ENCODE measurements around the gene CYLD. TPM values are rescaled to one million over a fixed set of nuclear protein-coding genes. Genes with fewer than 3 reads are reported as not detected.

CYLD gene
- polyA plus RNA-seq, 1 donor from 2014 or later: 27.6 TPM

- TF ChIP-seq, protein P1, sequence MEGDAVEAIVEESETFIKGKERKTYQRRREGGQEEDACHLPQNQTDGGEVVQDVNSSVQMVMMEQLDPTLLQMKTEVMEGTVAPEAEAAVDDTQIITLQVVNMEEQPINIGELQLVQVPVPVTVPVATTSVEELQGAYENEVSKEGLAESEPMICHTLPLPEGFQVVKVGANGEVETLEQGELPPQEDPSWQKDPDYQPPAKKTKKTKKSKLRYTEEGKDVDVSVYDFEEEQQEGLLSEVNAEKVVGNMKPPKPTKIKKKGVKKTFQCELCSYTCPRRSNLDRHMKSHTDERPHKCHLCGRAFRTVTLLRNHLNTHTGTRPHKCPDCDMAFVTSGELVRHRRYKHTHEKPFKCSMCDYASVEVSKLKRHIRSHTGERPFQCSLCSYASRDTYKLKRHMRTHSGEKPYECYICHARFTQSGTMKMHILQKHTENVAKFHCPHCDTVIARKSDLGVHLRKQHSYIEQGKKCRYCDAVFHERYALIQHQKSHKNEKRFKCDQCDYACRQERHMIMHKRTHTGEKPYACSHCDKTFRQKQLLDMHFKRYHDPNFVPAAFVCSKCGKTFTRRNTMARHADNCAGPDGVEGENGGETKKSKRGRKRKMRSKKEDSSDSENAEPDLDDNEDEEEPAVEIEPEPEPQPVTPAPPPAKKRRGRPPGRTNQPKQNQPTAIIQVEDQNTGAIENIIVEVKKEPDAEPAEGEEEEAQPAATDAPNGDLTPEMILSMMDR (IDR thresholded peaks at IDR 0.05; ENCODE audit: poor library complexity, severe bottlenecking): no peak
- TF ChIP-seq EP300 (conservative IDR thresholded peaks at IDR 0.05; ENCODE audit: poor library complexity, severe bottlenecking) (no peak), TAF1 (IDR thresholded peaks at IDR 0.05; ENCODE audit: low read depth) (no peak), EZH2 (IDR thresholded peaks at IDR 0.05; ENCODE audit: borderline replicate concordance, insufficient read depth, low read length, poor library complexity, severe bottlenecking) (no peak), MXI1 (conservative IDR thresholded peaks at IDR 0.05; ENCODE audit: poor library complexity, severe bottlenecking) (no peak), POLR2AphosphoS5 (IDR thresholded peaks at IDR 0.05) (no peak), RAD21 (conservative IDR thresholded peaks at IDR 0.05) (no peak)
- Histone ChIP-seq H3K27me3 (ENCODE audit: insufficient read depth, low read depth, low read length) (no peaks in the 10 kb centered on the region), H3K36me3 (ENCODE audit: insufficient read depth, low read length) (no peaks in the 10 kb centered on the region), H3K79me2 (replicated peaks; ENCODE audit: insufficient read depth, low read length) (no peaks in the 10 kb centered on the region), H3K9ac (ENCODE audit: low read length) (no peak overlapping the region), H3K9me3 (ENCODE audit: low read length) (no peaks in the 10 kb centered on the region), H3K27ac (ENCODE audit: low read length) (no peak overlapping the region), H3K9me2 (ENCODE audit: insufficient read depth, low read length) (no peaks in the 10 kb centered on the region), H3F3A (ENCODE audit: insufficient read depth, low read length, poor library complexity, severe bottlenecking) (no peaks in the 10 kb centered on the region), H2AFZ (ENCODE audit: low read depth, low read length) (no peak overlapping the region), H3K4me2 (ENCODE audit: low read length) (no peak overlapping the region), H4K20me1 (ENCODE audit: insufficient read depth) (no peaks in the 10 kb centered on the region), H3K4me3 (ENCODE audit: low read length) (no peak overlapping the region)
Observed at GRCh38 chr16:50711862-50712559, 29.9 kb upstream of the CYLD start.

DNA sequence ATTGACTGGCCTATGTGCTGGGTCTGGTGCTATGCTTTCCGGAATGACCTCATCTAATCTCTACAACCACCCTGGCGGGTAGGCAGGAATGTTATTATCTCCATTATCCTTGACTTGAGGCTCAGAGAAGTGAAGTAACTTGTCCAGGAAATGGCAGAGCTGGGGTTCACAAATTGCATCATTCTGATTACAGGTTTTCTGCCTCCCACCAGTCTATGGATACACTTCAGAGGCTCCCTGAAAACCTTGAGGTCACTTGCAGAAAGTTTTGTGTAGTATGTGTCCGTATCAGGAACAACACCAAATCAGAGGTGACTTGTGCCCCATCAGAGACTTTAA, 29.4 kb upstream of the CYLD start:
- Histone ChIP-seq H2AFZ (ENCODE audit: low read depth, low read length) (no peak overlapping the region), H3K27ac (ENCODE audit: low read length) (no peak overlapping the region), H3K9me3 (ENCODE audit: low read length) (no peaks in the 10 kb centered on the region), H4K20me1 (ENCODE audit: insufficient read depth) (no peaks in the 10 kb centered on the region), H3K9ac (ENCODE audit: low read length) (no peak overlapping the region), H3K4me2 (ENCODE audit: low read length) (no peak overlapping the region), H3K36me3 (ENCODE audit: insufficient read depth, low read length) (no peaks in the 10 kb centered on the region), H3K27me3 (ENCODE audit: insufficient read depth, low read depth, low read length) (no peaks in the 10 kb centered on the region), H3K79me2 (replicated peaks; ENCODE audit: insufficient read depth, low read length) (no peaks in the 10 kb centered on the region), H3K4me3 (ENCODE audit: low read length) (no peak overlapping the region), H3F3A (ENCODE audit: insufficient read depth, low read length, poor library complexity, severe bottlenecking) (no peaks in the 10 kb centered on the region), H3K9me2 (ENCODE audit: insufficient read depth, low read length) (no peaks in the 10 kb centered on the region)
- TF ChIP-seq EP300 (conservative IDR thresholded peaks at IDR 0.05; ENCODE audit: poor library complexity, severe bottlenecking) (no peak), RAD21 (conservative IDR thresholded peaks at IDR 0.05) (no peak), SMC3 (conservative IDR thresholded peaks at IDR 0.05; ENCODE audit: poor library complexity) (no peak), REST (IDR thresholded peaks at IDR 0.05; ENCODE audit: borderline replicate concordance) (no peak), MXI1 (conservative IDR thresholded peaks at IDR 0.05; ENCODE audit: poor library complexity, severe bottlenecking) (no peak), EZH2 (IDR thresholded peaks at IDR 0.05; ENCODE audit: borderline replicate concordance, insufficient read depth, low read length, poor library complexity, severe bottlenecking) (no peak)

Data from neural cell (in vitro differentiated cells).